GM18861 (cell line): Measurements from ENCODE around the gene GALP.
"Not testable (repeated sequence)": the region's sequence is repeated elsewhere in the genome, so short reads cannot be mapped to it uniquely, and the experiment has no call there.

ENCODE experiments used
- ATAC-seq: cut with Tn5 transposase; IDR thresholded peaks from one replicate; pipeline ENCODE4 v1.9.1; 2021; ENCODE audit not compliant: unreplicated experiment

The GALP gene

GRCh38 chr19:56177564-56178243 lies 1.9 kb downstream of the GALP start:
- ATAC-seq, result no peak

- no peak for ATAC-seq
These were observed 14.0 kb downstream of the GALP start for GRCh38 chr19:56189785-56190184.

- no peak for ATAC-seq
These were observed 15.3 kb downstream of the GALP start for GRCh38 chr19:56191115-56191514.

- no peak for ATAC-seq
These were observed 15.9 kb downstream of the GALP start for GRCh38 chr19:56191711-56192110.

- ATAC-seq, result no peak
These were observed 18.3 kb downstream of the GALP start for GRCh38 chr19:56193981-56194640.

- not testable (repeated sequence) for ATAC-seq
These were observed 21.8 kb downstream of the GALP start, which contains the start of gene ZSCAN5B for GRCh38 chr19:56197646-56198045. Gene ZSCAN5B (minus strand): TSS chr19:56197783. CDS start chr19:56193052, 4,731 bp downstream.

- ATAC-seq, result no peak
These were observed 23.9 kb downstream of the GALP start for GRCh38 chr19:56199687-56200086.

GRCh38 chr19:56201973-56202372 lies 26.2 kb downstream of the GALP start, which contains the start of gene ZSCAN5C:
Gene ZSCAN5C (plus strand): TSS chr19:56202273. CDS start chr19:56205914, 3,641 bp downstream.
- no peak for ATAC-seq

GRCh38 chr19:56207581-56207980 lies 31.8 kb downstream of the GALP start:
- not testable (repeated sequence) for ATAC-seq

- ATAC-seq, result no peak
These were observed 33.3 kb downstream of the GALP start for GRCh38 chr19:56209091-56209490.

- not testable (repeated sequence) for ATAC-seq
These were observed 34.2 kb downstream of the GALP start for GRCh38 chr19:56210036-56210435.

- no peak for ATAC-seq
These were observed 35.9 kb downstream of the GALP start for GRCh38 chr19:56211718-56212117.

- ATAC-seq, result no peak
These were observed 41.5 kb downstream of the GALP start for GRCh38 chr19:56217039-56217949.

GRCh38 chr19:56218961-56219360 lies 43.2 kb downstream of the GALP start:
- ATAC-seq, result no peak

- ATAC-seq, result not testable (repeated sequence)
These were observed 45.6 kb downstream of the GALP start for GRCh38 chr19:56221442-56221841.

GRCh38 chr19:56221851-56222250 lies 46.0 kb downstream of the GALP start:
- ATAC-seq, result no peak

- no peak for ATAC-seq
These were observed 47.1 kb downstream of the GALP start for GRCh38 chr19:56222901-56223300.

GRCh38 chr19:56223481-56223880 lies 47.7 kb downstream of the GALP start:
- ATAC-seq, result no peak
